CD4-positive, alpha-beta T cell treated with Interleukin-4 for 4 hours (primary cell): ENCODE results near the gene MFGE8.

Source experiments
- DNase-seq: peaks from one replicate; pipeline ENCODE4 v3.0.0-alpha.2; 2020

MFGE8 gene

GRCh38 chr15:88917760-88918159 lies 4.6 kb upstream of the MFGE8 start:
- no peak for DNase-seq

- DNase-seq, result no peak
These were observed 2.2 kb upstream of the MFGE8 start for GRCh38 chr15:88915354-88915753.

- DNase-seq, result no peak
These were observed 631 bp upstream of the MFGE8 start for GRCh38 chr15:88913850-88914169.

- DNase-seq, result no peak
These were observed 668 bp downstream of the MFGE8 start for GRCh38 chr15:88912500-88912921.

- DNase-seq, result no peak
These were observed 1.4 kb downstream of the MFGE8 start for GRCh38 chr15:88911766-88912118.

GRCh38 chr15:88909956-88910831 lies 3.0 kb downstream of the MFGE8 start:
- DNase-seq, result no peak

- DNase-seq, result no peak
These were observed 4.2 kb downstream of the MFGE8 start for GRCh38 chr15:88908697-88909621.

- DNase-seq, result no peak
These were observed 5.1 kb downstream of the MFGE8 start for GRCh38 chr15:88908123-88908522.

- no peak for DNase-seq
These were observed 6.1 kb downstream of the MFGE8 start for GRCh38 chr15:88907111-88907510.

GRCh38 chr15:88906551-88906950 lies 6.6 kb downstream of the MFGE8 start:
- DNase-seq, result no peak

- DNase-seq, result no peak
These were observed 7.0 kb downstream of the MFGE8 start for GRCh38 chr15:88906130-88906529.

- DNase-seq, result no peak
These were observed 7.6 kb downstream of the MFGE8 start for GRCh38 chr15:88905576-88905975.

GRCh38 chr15:88904624-88905327 lies 8.4 kb downstream of the MFGE8 start:
- peak; percentile 98 for DNase-seq

- no peak for DNase-seq
These were observed 8.9 kb downstream of the MFGE8 start for GRCh38 chr15:88904257-88904623.

- no peak for DNase-seq
These were observed 10.3 kb downstream of the MFGE8 start for GRCh38 chr15:88902846-88903245.

- no peak for DNase-seq
These were observed 10.9 kb downstream of the MFGE8 start for GRCh38 chr15:88902221-88902835.

GRCh38 chr15:88901508-88902220 lies 11.5 kb downstream of the MFGE8 start:
- no peak for DNase-seq

- DNase-seq, result no peak
These were observed 12.2 kb downstream of the MFGE8 start for GRCh38 chr15:88900982-88901418.

GRCh38 chr15:88900309-88900981 lies 12.7 kb downstream of the MFGE8 start:
- no peak for DNase-seq

GRCh38 chr15:88899251-88899650 lies 13.9 kb downstream of the MFGE8 start:
- DNase-seq, result no peak

- no peak for DNase-seq
These were observed 14.4 kb downstream of the MFGE8 start for GRCh38 chr15:88898736-88899135.
